ENCODE results near the gene GRIK4.

- TF ChIP-seq REST (IDR thresholded peaks at IDR 0.05; ENCODE audit: borderline replicate concordance) (no peak), REST (CRISPR knock-in tag; IDR thresholded peaks at IDR 0.05; ENCODE audit: low read depth) (no peak), CREM (IDR thresholded peaks at IDR 0.05; ENCODE audit: low read depth) (no peak), MAFG (tag; conservative IDR thresholded peaks at IDR 0.05) (no peak), CTCF (IDR thresholded peaks at IDR 0.05 in 2 of 3, conservative IDR thresholded peaks at IDR 0.05 in 1 of 3; ENCODE audit: insufficient read depth in 2 of 3, low read depth in 1 of 3, low read length in 3 of 3) (no peak), JUN (IDR thresholded peaks at IDR 0.05; ENCODE audit: borderline replicate concordance, low read depth, low read length) (no peak), JUN (CRISPR knock-in tag; IDR thresholded peaks at IDR 0.05; ENCODE audit: borderline replicate concordance) (no peak), HDAC2 (IDR thresholded peaks at IDR 0.05) (no peak)
These were observed 86.0 kb downstream of the GRIK4 start for GRCh38 chr11:120597250-120598215.

Measured in K562 (cell line).